ENCODE data around the gene FRAS1. TPM values are rescaled to one million over a fixed set of nuclear protein-coding genes. Genes with fewer than 3 reads are reported as not detected.
"Not testable (repeated sequence)": the region's sequence is repeated elsewhere in the genome, so short reads cannot be mapped to it uniquely, and the experiment has no call there.

Gene FRAS1
- not detected for total RNA-seq
- under 1 TPM in 2 of 3 donors, not detected in 1; 0.02 to 0.06 TPM for polyA plus RNA-seq
- 0 to 0.50 (median 0.11) reads per million in 6 experiments for total RNA-seq

DNA sequence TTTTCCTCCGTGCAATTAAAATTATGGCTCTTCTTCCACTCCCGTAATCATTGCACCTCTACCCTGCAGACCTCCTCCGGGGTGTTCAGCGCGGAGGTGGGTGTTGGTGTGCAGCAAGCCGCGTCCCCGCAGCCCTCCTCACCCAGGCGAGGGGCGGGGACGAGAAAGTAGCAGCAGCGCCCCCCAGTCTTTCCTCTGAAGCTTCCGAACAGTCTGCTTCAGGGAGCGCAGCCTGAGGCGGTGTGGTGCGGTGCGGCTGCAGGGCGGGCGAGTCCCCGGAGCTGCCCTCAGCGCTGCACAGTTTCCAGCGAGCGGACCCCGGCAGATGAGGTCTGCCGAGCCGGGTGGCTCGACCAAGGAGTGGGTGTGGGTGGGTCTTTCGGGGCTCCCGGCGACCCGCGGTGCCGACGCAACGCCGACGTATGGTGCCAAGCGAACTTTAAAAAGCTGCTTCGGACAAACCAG is at the start of gene FRAS1:
Gene FRAS1, plus strand, starts transcription at position 189 of the 465 bp plus-strand sequence. CDS start 687 bp downstream, outside the sequence.
- H3K4me1 Mint-ChIP-seq = peaks cover 23 to 34% (median 28%) of the 10 kb centered on the region in 4 donors
- POLR2A ChIA-PET = no interaction called here
- H3K27ac Mint-ChIP-seq = peak within 1 kb of the TSS in 6 of 10 donors; percentile 39 to 80 (median 61)
- H3K36me3 Mint-ChIP-seq = no peaks in the 10 kb centered on the region
- no peaks in the 10 kb centered on the region for H3K9me3 Mint-ChIP-seq
- ATAC-seq = peak; percentile 65 to 71
- peak within 1 kb of the TSS; percentile 85 to 97 (median 89) for H3K4me3 Mint-ChIP-seq
- peaks cover 20 to 53% (median 42%) of the 10 kb centered on the region in 5 donors for H3K27me3 Mint-ChIP-seq
- peak in 8 of 10 donors; percentile 5 to 49 (median 32) for DNase-seq

DNA sequence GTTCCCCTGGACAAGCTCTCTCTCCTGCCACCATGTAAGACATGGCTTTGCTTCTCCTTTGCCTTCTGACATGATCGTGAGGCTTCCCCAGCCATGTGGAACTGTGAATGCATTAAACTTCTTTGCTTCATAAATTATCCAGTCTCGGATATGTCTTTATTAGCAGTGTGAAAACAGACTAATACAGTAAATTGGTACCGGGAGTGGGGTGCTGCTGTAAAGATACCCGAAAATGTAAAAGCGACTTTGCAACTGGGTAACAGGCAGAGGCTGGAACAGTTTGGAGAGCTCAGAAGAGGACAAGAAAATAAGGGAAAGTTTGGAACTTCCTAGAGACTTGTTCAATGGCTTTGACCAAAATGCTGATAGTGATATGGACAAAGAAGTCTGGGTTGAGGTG is 46.1 kb upstream of the FRAS1 start:
- POLR2A ChIA-PET, DNase-seq, H3K27ac Mint-ChIP-seq, H3K4me3 Mint-ChIP-seq, H3K36me3 Mint-ChIP-seq, ATAC-seq, H3K4me1 Mint-ChIP-seq: not testable (repeated sequence)
- H3K27me3 Mint-ChIP-seq = peaks cover 3 to 13% (median 6%) of the 10 kb centered on the region in 5 donors
- H3K9me3 Mint-ChIP-seq = peaks cover 3 to 24% (median 21%) of the 10 kb centered on the region in 9 donors

DNA sequence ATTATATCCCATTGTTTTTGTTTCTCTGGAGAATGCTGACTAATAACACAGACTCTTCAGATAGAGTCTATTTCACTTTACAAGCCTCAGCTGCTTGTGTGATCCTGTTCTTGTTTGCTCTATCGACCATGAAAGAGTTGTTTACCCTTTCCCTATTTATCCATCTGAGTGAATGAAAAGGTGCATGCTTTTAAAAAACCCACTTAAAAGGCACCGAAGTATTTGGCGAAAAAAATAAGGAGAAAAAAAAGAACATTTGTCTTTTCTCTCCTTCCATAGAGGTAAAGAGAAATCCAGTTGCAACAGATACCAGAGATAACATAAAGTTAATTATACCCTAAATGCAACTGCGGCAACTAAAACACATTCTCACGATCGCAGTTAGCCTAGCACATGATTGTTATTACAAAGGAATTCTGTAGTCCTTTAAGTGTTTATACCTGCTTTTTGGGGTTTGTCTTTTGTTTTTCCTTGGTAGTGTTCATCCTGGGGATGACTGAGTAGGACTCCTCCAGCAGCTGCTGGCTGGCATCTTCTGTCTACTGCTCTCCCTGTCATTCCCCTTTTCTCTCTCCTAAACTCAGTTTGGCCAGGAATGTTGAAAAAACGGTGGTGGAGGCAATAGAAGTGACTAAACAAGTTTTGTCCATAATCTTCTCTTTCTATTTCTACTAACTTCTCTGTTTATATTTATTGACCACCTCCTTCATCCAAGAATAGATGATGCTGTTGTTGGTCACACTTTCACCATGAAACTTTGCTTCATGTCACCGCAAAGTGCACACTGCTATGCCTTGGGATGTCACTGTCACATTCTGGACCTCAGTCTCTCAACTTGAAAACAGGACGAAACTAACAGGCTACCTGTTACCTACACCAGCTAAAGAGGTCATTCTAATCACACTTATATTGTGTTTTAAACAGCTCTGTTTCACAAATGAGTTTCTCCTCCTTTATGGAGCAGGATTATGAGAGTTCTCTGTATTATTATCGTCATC is 41.9 kb upstream of the FRAS1 start:
- H3K27ac Mint-ChIP-seq = no peak overlapping the region
- peaks cover 0 to 7% (median 5%) of the 10 kb centered on the region in 5 donors for H3K27me3 Mint-ChIP-seq
- H3K36me3 Mint-ChIP-seq = peaks cover 0 to 8% (median 5%) of the 10 kb centered on the region in 3 donors
- H3K4me3 Mint-ChIP-seq = no peak overlapping the region
- no peaks in the 10 kb centered on the region for H3K4me1 Mint-ChIP-seq
- POLR2A ChIA-PET = no interaction called here
- DNase-seq (no peak), ATAC-seq (no peak)
- H3K9me3 Mint-ChIP-seq = peaks cover 3 to 21% (median 13%) of the 10 kb centered on the region in 9 donors

GRCh38 chr4:78018271-78019049 is 38.7 kb upstream of the FRAS1 start:
- no peak overlapping the region for H3K27ac Mint-ChIP-seq
- H3K4me3 Mint-ChIP-seq = no peak overlapping the region
- no peak for ATAC-seq
- DNase-seq = no peak
- H3K27me3 Mint-ChIP-seq = peaks cover 0 to 5% (median 0%) of the 10 kb centered on the region in 5 donors
- no peaks in the 10 kb centered on the region for H3K36me3 Mint-ChIP-seq
- peaks cover 0 to 4% (median 0%) of the 10 kb centered on the region in 9 donors for H3K9me3 Mint-ChIP-seq
- POLR2A ChIA-PET = no interaction called here
- no peaks in the 10 kb centered on the region for H3K4me1 Mint-ChIP-seq

DNA sequence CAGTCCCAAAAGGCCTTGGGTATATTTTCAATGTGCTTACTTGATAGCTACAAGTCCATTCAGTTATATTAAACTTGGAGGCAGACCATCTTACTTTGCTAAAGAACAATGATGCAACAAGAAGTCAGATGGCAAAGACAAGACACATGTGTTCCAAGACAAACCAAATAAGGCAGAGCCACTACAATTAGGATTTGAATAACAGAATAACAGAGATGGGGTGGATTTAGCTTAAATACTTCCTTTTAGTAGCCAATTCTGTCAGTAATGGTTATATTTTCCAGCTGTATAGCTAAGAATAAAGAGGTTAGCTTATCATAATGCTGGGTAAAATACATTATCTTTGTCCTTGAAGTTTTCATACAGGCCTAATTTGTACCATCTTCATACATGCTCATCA is 37.7 kb upstream of the FRAS1 start:
- POLR2A ChIA-PET = no interaction called here
- DNase-seq (no peak), ATAC-seq (no peak)
- H3K27ac Mint-ChIP-seq = no peak overlapping the region
- peaks cover 0 to 5% (median 0%) of the 10 kb centered on the region in 5 donors for H3K27me3 Mint-ChIP-seq
- no peaks in the 10 kb centered on the region for H3K4me1 Mint-ChIP-seq
- peaks cover 0 to 2% (median 0%) of the 10 kb centered on the region in 9 donors for H3K9me3 Mint-ChIP-seq
- H3K4me3 Mint-ChIP-seq = no peak overlapping the region
- H3K36me3 Mint-ChIP-seq = no peaks in the 10 kb centered on the region

- Mint-ChIP-seq H3K4me3 (no peak overlapping the region), H3K27me3 (peaks cover 0 to 2% (median 0%) of the 10 kb centered on the region in 5 donors)
- POLR2A ChIA-PET = no interaction called here
These were observed 36.4 kb upstream of the FRAS1 start for GRCh38 chr4:78020677-78021076.

DNA sequence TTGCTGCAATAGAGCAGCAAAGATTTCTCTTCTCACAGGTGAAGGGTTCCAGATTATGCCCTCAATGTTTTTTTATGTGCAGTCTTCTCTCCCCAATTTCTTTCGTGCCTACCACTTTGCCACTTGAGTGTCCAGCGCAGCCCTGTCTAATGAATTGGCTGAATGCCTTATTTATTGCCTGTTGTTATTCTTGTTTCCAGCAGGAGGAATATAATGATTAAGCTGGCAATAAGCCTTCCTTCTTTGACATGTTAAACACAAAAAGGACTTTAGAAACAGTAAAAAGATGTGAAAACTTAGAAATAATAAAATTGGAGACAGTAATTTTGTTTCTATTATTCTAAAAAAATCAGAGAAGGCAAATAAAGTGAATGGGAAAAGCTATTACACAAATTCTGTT is 34.6 kb upstream of the FRAS1 start:
- DNase-seq = no peak
- no peak for ATAC-seq
- Mint-ChIP-seq H3K4me3 (no peak overlapping the region), H3K36me3 (no peaks in the 10 kb centered on the region), H3K4me1 (no peaks in the 10 kb centered on the region), H3K27ac (no peak overlapping the region), H3K9me3 (no peaks in the 10 kb centered on the region), H3K27me3 (peaks cover 0 to 3% (median 0%) of the 10 kb centered on the region in 5 donors)
- POLR2A ChIA-PET = no interaction called here

More at GRCh38 chr4:78020677-78021076, 36.4 kb upstream of the FRAS1 start:
- ATAC-seq (no peak), DNase-seq (no peak)
- H3K36me3 Mint-ChIP-seq = no peaks in the 10 kb centered on the region
- no peak overlapping the region for H3K27ac Mint-ChIP-seq
- H3K4me1 Mint-ChIP-seq = no peaks in the 10 kb centered on the region
- no peaks in the 10 kb centered on the region for H3K9me3 Mint-ChIP-seq

GRCh38 chr4:78024085-78024484 is 33.0 kb upstream of the FRAS1 start:
- no peak for ATAC-seq
- POLR2A ChIA-PET = no interaction called here
- DNase-seq = no peak
- Mint-ChIP-seq H3K27ac (no peak overlapping the region), H3K9me3 (no peaks in the 10 kb centered on the region), H3K4me1 (no peaks in the 10 kb centered on the region), H3K27me3 (peaks cover 0 to 4% (median under 1%) of the 10 kb centered on the region in 5 donors), H3K4me3 (no peak overlapping the region), H3K36me3 (no peaks in the 10 kb centered on the region)

DNA sequence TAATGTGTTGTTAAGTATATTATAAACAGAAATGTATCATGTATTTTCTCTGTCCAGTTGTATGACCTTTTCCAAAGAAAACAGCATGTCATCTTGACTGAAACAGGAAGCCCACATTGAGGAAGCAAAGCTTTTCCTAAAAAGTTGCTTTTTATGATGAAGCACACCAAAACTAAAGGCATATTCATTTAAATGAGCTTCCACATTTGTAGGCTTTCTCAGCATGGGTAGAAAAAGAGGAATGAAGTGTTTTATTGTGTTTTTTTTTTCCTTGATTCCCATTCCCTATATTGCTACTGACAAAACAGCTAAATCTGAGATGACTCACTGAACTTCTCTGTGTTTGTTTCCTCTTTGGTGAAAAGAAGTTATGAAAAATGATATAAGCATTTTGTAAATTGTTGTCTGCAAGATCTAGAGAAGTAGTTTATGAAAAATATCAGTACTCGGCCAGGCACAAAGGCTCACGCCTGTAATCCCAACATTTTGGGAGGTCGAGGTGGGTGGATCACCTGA is 32.5 kb upstream of the FRAS1 start:
- Mint-ChIP-seq H3K4me3 (no peak overlapping the region), H3K27ac (no peak overlapping the region), H3K9me3 (no peaks in the 10 kb centered on the region), H3K36me3 (no peaks in the 10 kb centered on the region), H3K4me1 (no peaks in the 10 kb centered on the region), H3K27me3 (peaks cover 0 to 6% (median 2%) of the 10 kb centered on the region in 5 donors)
- DNase-seq (no peak), ATAC-seq (no peak)
- POLR2A ChIA-PET = no interaction called here

GRCh38 chr4:78031417-78031950 is 25.6 kb upstream of the FRAS1 start:
- no peaks in the 10 kb centered on the region for H3K36me3 Mint-ChIP-seq
- H3K9me3 Mint-ChIP-seq = peaks cover 0 to 2% (median 0%) of the 10 kb centered on the region in 9 donors
- H3K4me1 Mint-ChIP-seq = no peaks in the 10 kb centered on the region
- POLR2A ChIA-PET = no interaction called here
- no peak overlapping the region for H3K27ac Mint-ChIP-seq
- no peak for DNase-seq
- ATAC-seq = no peak
- H3K27me3 Mint-ChIP-seq = peaks cover 0 to 15% (median 6%) of the 10 kb centered on the region in 5 donors
- H3K4me3 Mint-ChIP-seq = no peak overlapping the region

DNA sequence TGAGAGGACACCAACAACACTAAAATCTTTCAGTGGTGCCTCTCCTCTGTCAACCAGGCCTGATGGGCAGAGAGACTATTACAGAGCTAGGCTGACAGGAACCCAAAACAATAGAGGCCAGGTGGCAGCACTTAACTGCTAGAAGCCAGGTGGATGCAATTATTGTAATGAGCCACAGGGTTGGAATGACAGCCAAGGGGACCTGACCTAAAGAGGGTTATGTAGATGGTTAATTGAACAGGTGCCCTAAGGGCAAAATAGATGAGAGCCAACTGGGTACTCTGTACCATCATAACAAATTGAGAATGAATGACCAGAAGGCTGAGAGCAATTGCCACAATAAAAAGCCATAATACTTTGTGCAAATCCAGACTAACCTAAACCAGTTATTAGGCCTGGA is 24.7 kb upstream of the FRAS1 start:
- Mint-ChIP-seq H3K36me3 (no peaks in the 10 kb centered on the region), H3K4me1 (no peaks in the 10 kb centered on the region), H3K27me3 (peaks cover 0 to 15% (median 4%) of the 10 kb centered on the region in 5 donors), H3K27ac (no peak overlapping the region), H3K4me3 (no peak overlapping the region), H3K9me3 (peaks cover 0 to 2% (median 0%) of the 10 kb centered on the region in 9 donors)
- no peak for DNase-seq
- POLR2A ChIA-PET = no interaction called here
- ATAC-seq = no peak

DNA sequence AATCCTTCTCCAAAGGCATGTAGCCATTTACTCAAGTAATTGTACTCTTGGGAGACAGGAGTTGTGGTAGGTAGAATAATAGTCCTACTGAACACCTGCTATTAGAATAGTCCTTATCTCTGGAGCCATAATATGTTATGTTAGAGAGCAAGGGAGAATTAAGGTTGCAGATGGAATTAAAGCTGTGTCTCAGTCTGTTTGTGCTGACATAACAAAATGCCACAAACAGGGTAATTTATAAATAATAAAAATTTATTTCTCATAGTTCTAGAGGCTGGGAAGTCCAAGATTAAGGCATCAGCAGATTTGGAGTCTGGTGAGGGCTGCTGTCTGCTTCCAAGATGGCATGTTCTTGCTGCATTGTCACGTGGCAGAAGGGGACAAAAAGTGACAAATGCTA is 24.2 kb upstream of the FRAS1 start:
- H3K4me1 Mint-ChIP-seq = no peaks in the 10 kb centered on the region
- H3K36me3 Mint-ChIP-seq = no peaks in the 10 kb centered on the region
- no peak for ATAC-seq
- no peak overlapping the region for H3K27ac Mint-ChIP-seq
- POLR2A ChIA-PET = no interaction called here
- peaks cover 0 to 2% (median 0%) of the 10 kb centered on the region in 9 donors for H3K9me3 Mint-ChIP-seq
- DNase-seq = no peak
- H3K27me3 Mint-ChIP-seq = peaks cover 0 to 15% (median 4%) of the 10 kb centered on the region in 5 donors
- H3K4me3 Mint-ChIP-seq = no peak overlapping the region

All from naive thymus-derived CD8-positive, alpha-beta T cell (primary cell).